Esophagus muscularis mucosa (tissue), 3 donors: ENCODE data around the gene OBP2A.

Experiments
- CTCF ChIP-seq, 3 experiments: fragments of 200-600 bp in 2 of 3; fragments of 450-650 bp in 1 of 3; sonication (generic) in 2 of 3; IDR thresholded peaks; one replicate each; pipeline ENCODE4 v1.5.1; 2017 to 2019; ENCODE audit warnings: antibody characterized with exemption in 3 of 3, mild to moderate bottlenecking in 2 of 3, moderate library complexity in 1 of 3
- POLR2AphosphoS5 ChIP-seq, 2 donors: sonication (generic); formaldehyde crosslinking; IDR thresholded peaks; one replicate each; pipeline ENCODE4 v1.6.1; 2017; ENCODE audit warnings: antibody characterized with exemption in 2 of 2

DNA sequence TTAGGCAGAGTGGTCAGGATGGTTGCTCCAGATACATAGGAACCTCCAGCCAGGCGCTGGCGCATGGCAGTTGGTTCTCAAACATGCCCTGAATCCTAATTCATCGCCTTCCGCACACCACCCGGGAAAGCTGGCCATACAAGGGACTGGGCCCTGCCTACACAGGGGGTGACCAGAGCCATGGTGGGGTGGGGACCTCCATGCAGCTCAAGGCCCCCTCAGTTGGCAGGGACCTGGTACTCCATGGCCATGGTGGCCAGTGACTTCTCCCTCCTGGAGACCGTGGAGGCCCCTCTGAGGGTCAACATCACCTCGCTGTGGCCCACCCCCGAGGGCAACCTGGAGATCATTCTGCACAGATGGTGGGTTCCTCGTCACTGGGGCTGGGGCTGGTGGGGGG is 42.4 kb downstream of the OBP2A start:
- TF ChIP-seq CTCF (IDR thresholded peaks at IDR 0.05): no peak
- no peak for TF ChIP-seq POLR2AphosphoS5 (IDR thresholded peaks at IDR 0.05)
